SK-MEL-5 (cell line): ENCODE data around the gene NFX1. TPM values are rescaled to one million over a fixed set of nuclear protein-coding genes. Genes with fewer than 3 reads are reported as not detected.
"Not testable (repeated sequence)": the region's sequence is repeated elsewhere in the genome, so short reads cannot be mapped to it uniquely, and the experiment has no call there.

Experiments used
- DNase-seq: peaks from one replicate; pipeline ENCODE4 v3.0.0-alpha.2; 2016; ENCODE audit warnings: low read depth, low spot score
- in situ Hi-C: cut with HindIII; loops from 2 replicates; pipeline ENCODE4 v1.10.0; 2016; ENCODE audit warnings: low sequenced_read_pairs, high pct_unique_total_duplicates, low pct_unique_long_range_greater_than_20kb
- total RNA-seq: library from RNA; depleted of rRNA; stranded (reverse); fragments of >200 nt; shearing (Covaris generic); gene quantifications from 2 replicates; pipeline ENCODE4 v1.2.3, GENCODE V29; 2014

NFX1 gene
- total RNA-seq, 1 experiment from 2014 or later: 16.4 TPM

DNA sequence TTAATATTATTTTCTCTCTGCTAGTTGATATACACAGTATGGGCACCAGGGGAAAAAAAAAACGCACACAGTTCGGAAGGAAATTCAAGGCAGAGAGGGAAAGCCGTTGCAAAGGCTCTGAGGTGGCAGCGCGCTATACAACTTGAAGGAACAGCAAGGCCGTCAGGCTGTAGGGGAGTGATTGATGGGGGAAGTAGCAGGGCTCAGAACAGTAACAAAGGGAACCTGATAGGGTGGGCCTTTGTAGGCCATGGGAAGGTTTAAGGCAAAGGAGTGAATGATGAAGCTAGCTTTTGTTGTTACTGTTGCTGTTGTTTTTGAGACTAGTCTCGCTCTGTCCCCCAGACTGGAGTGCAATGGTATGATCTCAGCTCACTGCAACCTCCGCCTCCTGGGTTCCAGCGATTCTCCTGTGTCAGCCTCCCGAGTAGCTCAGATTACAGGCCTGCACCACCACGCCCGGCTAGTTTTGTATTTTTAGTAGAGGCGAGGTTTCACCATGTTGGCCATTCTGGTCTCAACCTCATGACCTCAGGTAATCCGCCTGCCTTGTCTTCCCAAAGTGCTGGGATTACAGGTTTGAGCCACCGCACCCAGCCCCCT lies 85.0 kb downstream of the NFX1 start:
- DNase-seq: no peak
- in situ Hi-C loops: no loop called here

DNA sequence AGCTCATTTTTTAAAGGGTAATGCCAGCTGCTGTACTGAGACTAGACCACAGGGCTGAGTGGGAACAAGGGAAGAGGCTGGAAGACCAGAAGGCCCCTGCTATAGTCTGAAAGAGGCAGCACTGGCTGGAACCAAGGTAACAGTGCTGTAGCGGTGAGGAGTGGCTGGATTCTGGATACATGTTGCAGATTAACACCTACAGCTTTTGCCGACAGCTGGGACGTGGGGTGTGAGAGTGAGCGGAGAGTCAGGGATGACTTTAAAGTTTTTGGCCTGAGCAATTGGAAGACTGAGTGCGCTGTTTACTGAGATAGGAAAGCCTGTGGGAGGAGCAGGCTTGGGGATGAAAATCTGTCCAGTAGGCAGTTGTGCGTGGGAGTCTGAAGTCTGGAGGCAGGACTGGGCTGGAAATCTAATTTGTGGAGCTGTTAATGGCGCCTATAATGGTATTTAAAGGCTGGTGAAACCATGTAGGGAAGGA lies 85.6 kb downstream of the NFX1 start:
- in situ Hi-C loops: no loop called here
- DNase-seq: no peak

- in situ Hi-C loops: no loop called here
Measured at GRCh38 chr9:33377089-33377715, 86.9 kb downstream of the NFX1 start.

GRCh38 chr9:33378121-33378795 lies 87.9 kb downstream of the NFX1 start:
- in situ Hi-C loops: no loop called here
- no peak for DNase-seq

More at GRCh38 chr9:33377089-33377715, 86.9 kb downstream of the NFX1 start:
- no peak for DNase-seq

DNA sequence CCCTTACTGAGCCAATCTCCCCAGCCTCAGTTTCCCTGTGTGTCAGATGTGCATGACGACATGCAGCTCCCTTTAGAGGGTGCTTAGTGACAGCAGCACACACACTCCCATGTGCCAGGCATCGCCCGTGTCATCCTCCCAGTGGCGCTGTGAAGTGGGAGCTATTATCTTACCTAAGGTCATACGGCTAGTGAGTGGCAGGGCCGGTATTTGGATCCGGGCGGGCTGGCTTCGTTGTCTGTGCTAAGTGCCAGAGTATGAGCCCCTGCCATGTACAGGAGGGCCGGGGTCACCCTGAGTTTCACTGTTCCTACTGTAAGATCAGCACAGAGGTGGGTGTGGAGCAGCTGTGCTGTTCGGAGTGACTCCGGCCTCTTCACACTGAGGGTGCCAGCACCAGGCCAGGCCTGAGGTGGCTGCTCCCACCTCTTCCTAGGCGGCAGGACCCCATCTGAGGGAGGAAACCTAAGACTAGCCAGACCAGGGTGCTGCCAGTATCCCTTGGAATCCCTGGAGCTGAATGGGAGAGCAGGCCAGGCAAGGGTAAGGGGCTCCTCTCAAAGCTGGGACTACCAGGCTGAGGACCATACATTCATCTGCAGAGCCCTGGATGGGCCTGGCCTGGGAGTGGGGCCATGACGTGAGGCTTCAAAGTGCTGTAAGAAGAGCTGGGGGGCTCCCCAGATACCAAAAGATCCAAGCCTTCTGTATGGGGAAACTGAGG lies 89.5 kb downstream of the NFX1 start:
- in situ Hi-C loops: no loop called here
- no peak for DNase-seq

- in situ Hi-C loops: no loop called here
- DNase-seq: no peak
Measured at GRCh38 chr9:33380390-33381094, 90.2 kb downstream of the NFX1 start.

- in situ Hi-C loops: no loop called here
- DNase-seq: no peak
Measured at GRCh38 chr9:33381231-33381791, 91.0 kb downstream of the NFX1 start.

DNA sequence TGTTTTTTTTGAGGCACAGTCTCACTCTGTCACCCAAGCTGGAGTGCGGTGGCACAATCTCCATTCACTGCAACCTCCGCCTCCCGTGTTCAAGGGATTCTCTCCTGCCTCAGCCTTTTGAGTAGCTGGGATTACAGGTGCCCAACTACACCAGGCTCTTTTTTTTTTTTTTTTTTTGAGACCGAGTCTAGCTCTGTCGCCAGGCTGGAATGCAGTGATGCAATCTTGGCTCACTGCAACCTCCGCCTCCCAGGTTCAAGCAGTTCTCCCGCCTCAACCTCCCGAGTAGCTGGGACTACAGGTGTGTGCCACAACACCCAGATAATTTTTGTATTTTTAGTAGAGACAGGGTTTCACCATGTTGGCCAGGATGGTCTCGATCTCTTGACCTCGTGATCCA lies 92.1 kb downstream of the NFX1 start:
- in situ Hi-C loops, DNase-seq: not testable (repeated sequence)

GRCh38 chr9:33383396-33383795 lies 93.1 kb downstream of the NFX1 start:
- in situ Hi-C loops, DNase-seq: not testable (repeated sequence)

DNA sequence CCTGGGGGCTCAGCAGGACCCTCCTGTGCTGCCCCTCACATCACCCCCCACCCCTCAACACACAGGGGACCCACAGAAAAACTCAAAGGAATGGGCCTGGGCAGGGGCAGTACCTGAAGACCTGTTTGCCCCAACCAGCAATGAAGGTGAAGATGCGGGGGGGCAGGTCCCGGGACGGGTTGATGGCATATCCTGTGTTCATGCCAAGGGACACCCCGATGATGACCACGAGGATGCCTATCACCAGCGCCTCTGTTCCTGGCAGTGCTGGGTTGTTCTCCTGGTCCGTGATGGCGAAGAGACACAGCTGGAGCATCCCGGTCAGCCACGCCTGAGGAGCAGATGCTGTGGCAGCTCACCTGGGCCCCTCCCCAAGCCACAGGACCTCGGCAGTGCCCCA lies 95.2 kb downstream of the NFX1 start:
- DNase-seq, in situ Hi-C loops: not testable (repeated sequence)

- DNase-seq, in situ Hi-C loops: not testable (repeated sequence)
Measured at GRCh38 chr9:33385979-33386640, 95.8 kb downstream of the NFX1 start.

- DNase-seq, in situ Hi-C loops: not testable (repeated sequence)
Measured at GRCh38 chr9:33386641-33386996, 96.3 kb downstream of the NFX1 start.

DNA sequence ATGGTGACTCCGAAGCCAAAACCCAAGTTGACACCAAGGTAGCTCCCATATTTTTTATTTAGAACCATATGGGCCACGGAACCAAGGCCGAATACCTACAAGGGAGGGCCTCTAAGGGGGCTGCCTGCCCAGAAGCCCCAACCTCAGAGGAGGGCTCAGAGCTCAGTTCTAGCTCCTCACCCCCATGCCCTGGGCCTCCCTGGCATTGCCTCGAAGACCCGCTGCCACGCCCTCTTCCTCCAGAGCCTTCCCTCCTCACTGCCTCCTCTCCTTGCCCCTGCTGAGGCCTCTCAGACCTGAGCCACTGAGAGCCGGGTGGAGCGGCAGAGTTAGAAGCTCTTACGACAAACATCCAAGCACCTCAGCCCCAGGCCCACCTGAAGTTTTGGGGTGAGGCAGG lies 96.7 kb downstream of the NFX1 start:
- in situ Hi-C loops, DNase-seq: not testable (repeated sequence)

DNA sequence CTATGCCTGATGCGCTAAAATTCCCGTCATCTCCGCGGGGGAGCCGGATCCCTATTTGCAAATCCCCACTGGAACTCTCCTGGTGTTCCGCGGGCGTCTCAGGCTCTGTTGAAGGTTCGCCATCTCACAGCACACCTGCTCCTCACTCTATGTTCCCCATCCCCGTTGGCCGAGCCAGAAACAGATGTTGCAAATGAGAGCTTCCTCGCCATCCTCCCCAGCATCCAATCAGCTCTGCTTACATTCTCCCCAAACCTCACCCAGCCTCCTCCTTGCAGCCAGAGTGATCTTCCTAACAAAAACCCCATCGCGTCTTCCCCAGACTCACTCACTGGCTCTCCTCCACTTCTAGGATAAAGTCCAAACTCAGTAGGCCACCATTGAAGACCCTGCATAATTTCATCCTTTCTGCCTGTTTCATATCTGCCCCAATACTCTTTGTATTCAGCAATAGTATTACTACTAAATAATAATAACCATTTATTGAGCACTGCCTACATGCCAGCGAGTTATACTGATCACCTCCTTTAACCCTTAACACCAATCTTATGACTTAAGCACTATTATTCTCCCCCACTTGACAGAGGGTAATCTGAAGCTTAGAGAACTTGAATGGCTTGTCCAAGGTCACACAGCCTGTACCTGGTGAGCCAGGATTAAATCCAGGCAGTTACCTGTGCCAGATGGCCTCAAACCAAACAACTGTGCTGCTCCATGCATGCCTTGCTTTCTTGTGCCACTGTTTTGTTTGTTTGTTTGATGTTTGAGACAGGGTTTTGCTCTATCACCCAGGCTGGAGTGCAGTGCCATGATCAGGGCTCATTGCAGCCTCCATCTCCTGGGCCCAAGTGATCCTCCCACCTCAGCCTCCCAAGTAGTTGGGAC lies 98.0 kb downstream of the NFX1 start:
- DNase-seq: no peak
- in situ Hi-C loops: no loop called here

DNA sequence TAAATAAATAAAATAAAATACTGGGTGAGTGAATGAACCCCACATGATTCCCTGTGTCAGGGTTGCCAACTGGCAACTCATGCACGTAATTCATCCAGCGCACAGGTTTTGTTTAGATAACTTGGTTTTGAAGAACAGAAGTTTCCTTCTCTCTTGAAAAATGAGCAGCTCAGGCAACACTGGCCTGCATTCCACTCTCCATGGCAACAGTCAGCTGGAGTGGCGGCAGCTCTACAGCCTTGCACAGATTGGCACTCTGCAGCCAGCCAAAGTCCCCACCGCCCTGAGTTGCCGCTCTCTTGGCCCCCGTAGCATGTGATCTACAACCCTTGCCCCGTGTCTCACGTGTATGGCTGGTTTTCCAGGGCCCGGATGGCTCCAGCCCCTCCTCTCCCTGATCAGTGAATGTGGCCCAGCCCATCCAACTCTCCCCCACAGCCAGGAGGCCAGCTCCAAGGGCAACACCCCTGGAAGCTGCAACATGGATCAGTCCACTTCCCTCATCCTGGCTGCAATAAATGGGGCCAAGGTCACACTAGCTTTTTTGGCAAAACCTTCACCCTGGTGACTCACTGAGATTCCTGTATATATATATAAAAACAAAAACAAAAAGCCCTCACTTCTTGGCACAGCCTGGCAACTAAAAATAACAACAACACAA lies 100.9 kb downstream of the NFX1 start:
- in situ Hi-C loops: not testable (repeated sequence)
- DNase-seq: peak; percentile 62
